Measurements from ENCODE around the gene GRID1.

GRCh38 chr10:85862771-85863170 is 503.8 kb downstream of the GRID1 start:
- TF ChIP-seq CTCF (IDR thresholded peaks at IDR 0.05), result no peak
- no peak for TF ChIP-seq ATF3 (CRISPR knock-in tag; conservative IDR thresholded peaks at IDR 0.05)
- no peak for TF ChIP-seq USF2 (CRISPR knock-in tag; IDR thresholded peaks at IDR 0.05)
- no peak for TF ChIP-seq GTF2I (CRISPR knock-in tag; conservative IDR thresholded peaks at IDR 0.05)
- no peak for TF ChIP-seq CBFB (CRISPR knock-in tag; IDR thresholded peaks at IDR 0.05; ENCODE audit: low read depth)
- TF ChIP-seq ELF4 (CRISPR knock-in tag; IDR thresholded peaks at IDR 0.05; ENCODE audit: low read depth), result no peak
- TF ChIP-seq TEAD4 (CRISPR knock-in tag; IDR thresholded peaks at IDR 0.05), result no peak
- TF ChIP-seq TP53 (CRISPR knock-in tag; IDR thresholded peaks at IDR 0.05), result no peak
- TF ChIP-seq ERG (CRISPR knock-in tag; IDR thresholded peaks at IDR 0.05), result no peak
- no peak for TF ChIP-seq MAX (CRISPR knock-in tag; IDR thresholded peaks at IDR 0.05)
- no peak for TF ChIP-seq ZSCAN18 (CRISPR knock-in tag; IDR thresholded peaks at IDR 0.05)
- no peak for TF ChIP-seq ZNF263 (CRISPR knock-in tag; IDR thresholded peaks at IDR 0.05; ENCODE audit: low read depth)

Data from WTC11 (cell line).